Measurements from ENCODE around the gene HSD17B11.

The HSD17B11 gene

DNA sequence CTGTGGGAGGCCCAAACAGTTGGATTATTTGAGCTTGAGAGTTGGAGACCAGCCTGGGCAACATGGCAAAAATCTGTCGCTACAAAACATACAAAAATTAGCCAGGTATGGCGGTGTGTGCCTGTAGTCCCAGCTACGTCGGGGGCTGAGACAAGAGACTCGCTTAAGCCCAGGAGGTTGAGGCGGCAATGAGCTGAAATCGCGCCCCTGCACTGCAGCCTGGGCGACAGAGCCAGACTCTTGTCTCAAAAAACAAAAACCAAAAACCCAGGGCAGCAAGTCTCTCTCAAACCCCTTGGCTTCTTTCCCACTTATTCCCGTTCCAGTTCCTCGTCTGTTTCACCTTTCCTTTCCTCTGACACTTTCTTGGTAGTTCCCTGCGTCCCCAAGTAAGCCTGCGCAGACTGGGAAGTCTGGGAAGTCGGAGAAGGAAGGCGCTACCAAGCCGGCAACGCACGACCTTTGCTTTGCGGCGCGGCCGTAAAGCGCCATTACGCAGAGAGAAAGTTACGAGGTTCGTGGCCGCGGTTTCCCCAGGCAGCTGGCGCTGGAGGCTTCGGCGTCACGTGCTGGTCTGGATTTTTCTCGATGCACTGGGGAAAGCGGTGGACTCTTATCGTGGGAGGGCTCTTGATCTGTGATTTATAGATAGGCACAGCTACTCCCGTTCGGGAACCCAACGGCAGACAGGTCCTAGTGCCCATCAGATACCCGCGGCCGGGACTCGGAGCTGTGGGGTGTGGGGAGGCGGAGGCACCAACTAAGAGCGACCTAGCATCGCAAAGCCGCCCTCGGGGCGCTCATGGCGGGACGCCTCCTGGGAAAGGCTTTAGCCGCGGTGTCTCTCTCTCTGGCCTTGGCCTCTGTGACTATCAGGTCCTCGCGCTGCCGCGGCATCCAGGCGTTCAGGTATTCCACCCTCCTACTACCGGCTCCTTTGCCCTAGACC lies 31.4 kb upstream of the HSD17B11 start, which contains the start of gene NUDT9 (continued):
- peak; percentile 65; the same call in 1 of the 2 replicates for TF ChIP-seq ZNF629 (tag by site-specific recombination; IDR thresholded peaks at IDR 0.05)
- no peak for TF ChIP-seq KLF10 (tag by site-specific recombination; IDR thresholded peaks at IDR 0.05)
- TF ChIP-seq ZNF354C (tag by site-specific recombination; IDR thresholded peaks at IDR 0.05; ENCODE audit: borderline replicate concordance, low read depth): no peak
- no peak for TF ChIP-seq YY2 (tag by site-specific recombination; IDR thresholded peaks at IDR 0.05)
- no peak for TF ChIP-seq ZNF677 (tag by site-specific recombination; IDR thresholded peaks at IDR 0.05)
- TF ChIP-seq ZNF324 (tag by site-specific recombination; IDR thresholded peaks at IDR 0.05): 0 out of 2 replicates have a peak, but pooled peaks have one; percentile 12
- TF ChIP-seq, protein P1, sequence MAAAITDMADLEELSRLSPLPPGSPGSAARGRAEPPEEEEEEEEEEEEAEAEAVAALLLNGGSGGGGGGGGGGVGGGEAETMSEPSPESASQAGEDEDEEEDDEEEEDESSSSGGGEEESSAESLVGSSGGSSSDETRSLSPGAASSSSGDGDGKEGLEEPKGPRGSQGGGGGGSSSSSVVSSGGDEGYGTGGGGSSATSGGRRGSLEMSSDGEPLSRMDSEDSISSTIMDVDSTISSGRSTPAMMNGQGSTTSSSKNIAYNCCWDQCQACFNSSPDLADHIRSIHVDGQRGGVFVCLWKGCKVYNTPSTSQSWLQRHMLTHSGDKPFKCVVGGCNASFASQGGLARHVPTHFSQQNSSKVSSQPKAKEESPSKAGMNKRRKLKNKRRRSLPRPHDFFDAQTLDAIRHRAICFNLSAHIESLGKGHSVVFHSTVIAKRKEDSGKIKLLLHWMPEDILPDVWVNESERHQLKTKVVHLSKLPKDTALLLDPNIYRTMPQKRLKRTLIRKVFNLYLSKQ (tag by site-specific recombination; IDR thresholded peaks at IDR 0.05; ENCODE audit: borderline replicate concordance): no peak
- no peak for TF ChIP-seq KLF16 (tag by site-specific recombination; IDR thresholded peaks at IDR 0.05)
- peak; percentile 69 for TF ChIP-seq ZBTB8A (tag by site-specific recombination; IDR thresholded peaks at IDR 0.05)
- peak; percentile 68 for TF ChIP-seq SETDB1 (IDR thresholded peaks at IDR 0.05; ENCODE audit: insufficient read length, low read length)
- TF ChIP-seq ZNF138 (tag by site-specific recombination; IDR thresholded peaks at IDR 0.05; ENCODE audit: borderline replicate concordance): no peak
- TF ChIP-seq, protein P2, sequence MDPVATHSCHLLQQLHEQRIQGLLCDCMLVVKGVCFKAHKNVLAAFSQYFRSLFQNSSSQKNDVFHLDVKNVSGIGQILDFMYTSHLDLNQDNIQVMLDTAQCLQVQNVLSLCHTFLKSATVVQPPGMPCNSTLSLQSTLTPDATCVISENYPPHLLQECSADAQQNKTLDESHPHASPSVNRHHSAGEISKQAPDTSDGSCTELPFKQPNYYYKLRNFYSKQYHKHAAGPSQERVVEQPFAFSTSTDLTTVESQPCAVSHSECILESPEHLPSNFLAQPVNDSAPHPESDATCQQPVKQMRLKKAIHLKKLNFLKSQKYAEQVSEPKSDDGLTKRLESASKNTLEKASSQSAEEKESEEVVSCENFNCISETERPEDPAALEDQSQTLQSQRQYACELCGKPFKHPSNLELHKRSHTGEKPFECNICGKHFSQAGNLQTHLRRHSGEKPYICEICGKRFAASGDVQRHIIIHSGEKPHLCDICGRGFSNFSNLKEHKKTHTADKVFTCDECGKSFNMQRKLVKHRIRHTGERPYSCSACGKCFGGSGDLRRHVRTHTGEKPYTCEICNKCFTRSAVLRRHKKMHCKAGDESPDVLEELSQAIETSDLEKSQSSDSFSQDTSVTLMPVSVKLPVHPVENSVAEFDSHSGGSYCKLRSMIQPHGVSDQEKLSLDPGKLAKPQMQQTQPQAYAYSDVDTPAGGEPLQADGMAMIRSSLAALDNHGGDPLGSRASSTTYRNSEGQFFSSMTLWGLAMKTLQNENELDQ (tag by site-specific recombination; IDR thresholded peaks at IDR 0.05; ENCODE audit: low read depth): no peak
- TF ChIP-seq ZNF350 (tag by site-specific recombination; IDR thresholded peaks at IDR 0.05): no peak
- no peak for TF ChIP-seq ZNF292 (tag by site-specific recombination; IDR thresholded peaks at IDR 0.05; ENCODE audit: borderline replicate concordance, low read depth)
- no peak for TF ChIP-seq ZNF785 (tag by site-specific recombination; IDR thresholded peaks at IDR 0.05)
- TF ChIP-seq ZNF701 (tag by site-specific recombination; IDR thresholded peaks at IDR 0.05): no peak
- no peak for TF ChIP-seq ZNF221 (tag by site-specific recombination; IDR thresholded peaks at IDR 0.05; ENCODE audit: borderline replicate concordance)
- no peak for TF ChIP-seq ZNF549 (tag by site-specific recombination; IDR thresholded peaks at IDR 0.05)
- no peak for TF ChIP-seq ZNF621 (tag by site-specific recombination; IDR thresholded peaks at IDR 0.05)
- TF ChIP-seq ZBTB7A (tag by site-specific recombination; IDR thresholded peaks at IDR 0.05; ENCODE audit: low read depth): no peak
- TF ChIP-seq, protein P3, sequence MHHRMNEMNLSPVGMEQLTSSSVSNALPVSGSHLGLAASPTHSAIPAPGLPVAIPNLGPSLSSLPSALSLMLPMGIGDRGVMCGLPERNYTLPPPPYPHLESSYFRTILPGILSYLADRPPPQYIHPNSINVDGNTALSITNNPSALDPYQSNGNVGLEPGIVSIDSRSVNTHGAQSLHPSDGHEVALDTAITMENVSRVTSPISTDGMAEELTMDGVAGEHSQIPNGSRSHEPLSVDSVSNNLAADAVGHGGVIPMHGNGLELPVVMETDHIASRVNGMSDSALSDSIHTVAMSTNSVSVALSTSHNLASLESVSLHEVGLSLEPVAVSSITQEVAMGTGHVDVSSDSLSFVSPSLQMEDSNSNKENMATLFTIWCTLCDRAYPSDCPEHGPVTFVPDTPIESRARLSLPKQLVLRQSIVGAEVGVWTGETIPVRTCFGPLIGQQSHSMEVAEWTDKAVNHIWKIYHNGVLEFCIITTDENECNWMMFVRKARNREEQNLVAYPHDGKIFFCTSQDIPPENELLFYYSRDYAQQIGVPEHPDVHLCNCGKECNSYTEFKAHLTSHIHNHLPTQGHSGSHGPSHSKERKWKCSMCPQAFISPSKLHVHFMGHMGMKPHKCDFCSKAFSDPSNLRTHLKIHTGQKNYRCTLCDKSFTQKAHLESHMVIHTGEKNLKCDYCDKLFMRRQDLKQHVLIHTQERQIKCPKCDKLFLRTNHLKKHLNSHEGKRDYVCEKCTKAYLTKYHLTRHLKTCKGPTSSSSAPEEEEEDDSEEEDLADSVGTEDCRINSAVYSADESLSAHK (tag by site-specific recombination; IDR thresholded peaks at IDR 0.05): no peak
- no peak for TF ChIP-seq OSR2 (tag by site-specific recombination; IDR thresholded peaks at IDR 0.05)
- no peak for TF ChIP-seq ZNF426 (tag by site-specific recombination; IDR thresholded peaks at IDR 0.05)
- no peak for TF ChIP-seq ZNF530 (tag by site-specific recombination; IDR thresholded peaks at IDR 0.05; ENCODE audit: low read depth)
- TF ChIP-seq, protein P4, sequence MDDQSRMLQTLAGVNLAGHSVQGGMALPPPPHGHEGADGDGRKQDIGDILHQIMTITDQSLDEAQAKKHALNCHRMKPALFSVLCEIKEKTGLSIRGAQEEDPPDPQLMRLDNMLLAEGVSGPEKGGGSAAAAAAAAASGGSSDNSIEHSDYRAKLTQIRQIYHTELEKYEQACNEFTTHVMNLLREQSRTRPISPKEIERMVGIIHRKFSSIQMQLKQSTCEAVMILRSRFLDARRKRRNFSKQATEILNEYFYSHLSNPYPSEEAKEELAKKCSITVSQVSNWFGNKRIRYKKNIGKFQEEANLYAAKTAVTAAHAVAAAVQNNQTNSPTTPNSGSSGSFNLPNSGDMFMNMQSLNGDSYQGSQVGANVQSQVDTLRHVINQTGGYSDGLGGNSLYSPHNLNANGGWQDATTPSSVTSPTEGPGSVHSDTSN (CRISPR knock-in tag; IDR thresholded peaks at IDR 0.05): no peak
- no peak for TF ChIP-seq ZNF266 (tag by site-specific recombination; IDR thresholded peaks at IDR 0.05; ENCODE audit: low read depth)
- TF ChIP-seq ZNF529 (tag by site-specific recombination; IDR thresholded peaks at IDR 0.05; ENCODE audit: insufficient replicate concordance): no peak

All from HEK293 (cell line).